ENCODE measurements around the gene XRCC5. TPM values are rescaled to one million over a fixed set of nuclear protein-coding genes. Genes with fewer than 3 reads are reported as not detected.

XRCC5 gene
- total RNA-seq, 1 experiment from 2014 or later = 424 TPM

GRCh38 chr2:216165711-216166110, 56.6 kb downstream of the XRCC5 start:
- Histone ChIP-seq H4K20me1 (ENCODE audit: insufficient read depth) (peaks cover 9% of the 10 kb centered on the region; the same call in 1 of the 2 replicates), H3K27me3 (ENCODE audit: insufficient read depth, low read length) (no peaks in the 10 kb centered on the region), H3K36me3 (ENCODE audit: control insufficient read depth in 1 of 2, insufficient read depth in 2 of 2, low read length in 2 of 2) (peaks cover 52 to 72% of the 10 kb centered on the region in 2 experiments), H2AFZ (ENCODE audit: low read depth, low read length, poor library complexity, severe bottlenecking) (no peak overlapping the region), H3K9me2 (ENCODE audit: insufficient read depth) (no peaks in the 10 kb centered on the region), H3K27ac (ENCODE audit: low read depth, low read length) (no peak overlapping the region), H3K9ac (ENCODE audit: low read length) (no peak overlapping the region), H3K9me3 (ENCODE audit: control insufficient read depth in 1 of 2, insufficient read depth in 1 of 2, low read depth in 1 of 2, low read length in 2 of 2) (no peaks in the 10 kb centered on the region), H3K4me1 (ENCODE audit: control insufficient read depth in 1 of 2, insufficient read depth in 2 of 2, low read length in 2 of 2) (no peaks in the 10 kb centered on the region), H3K79me2 (ENCODE audit: insufficient read depth, low read length) (peaks cover 84% of the 10 kb centered on the region), H3K4me3 (replicated peaks in 1 of 2; ENCODE audit: low read depth in 1 of 2, low read length in 2 of 2) (no peak overlapping the region), H3K4me2 (ENCODE audit: low read length) (no peak overlapping the region)
- ChIA-PET POLR2A (no interaction called here), RAD21 (ENCODE audit: low non-redundant PET in 1 of 2, low total read pairs in 2 of 2, uncharacterized antibody in 2 of 2, unreplicated experiment in 2 of 2) (no interaction called here), CTCF (no interaction called here)
- no peak for DNase-seq (ENCODE audit: low read depth, low spot score)
- TF ChIP-seq SP1 (IDR thresholded peaks at IDR 0.05; ENCODE audit: low read depth) (no peak), SIN3A (IDR thresholded peaks at IDR 0.05; ENCODE audit: low read depth) (no peak), ZBTB33 (IDR thresholded peaks at IDR 0.05; ENCODE audit: extremely low read depth, insufficient replicate concordance, low read length) (no peak), EZH2phosphoT487 (IDR thresholded peaks at IDR 0.05; ENCODE audit: borderline replicate concordance) (no peak), SRF (IDR thresholded peaks at IDR 0.05; ENCODE audit: low read depth) (no peak)
- ATAC-seq = no peak
- no TSS peak for BruUV-seq (replicated peaks)
- intact Hi-C loops (cut with micrococcal nuclease) = no loop called here

DNA sequence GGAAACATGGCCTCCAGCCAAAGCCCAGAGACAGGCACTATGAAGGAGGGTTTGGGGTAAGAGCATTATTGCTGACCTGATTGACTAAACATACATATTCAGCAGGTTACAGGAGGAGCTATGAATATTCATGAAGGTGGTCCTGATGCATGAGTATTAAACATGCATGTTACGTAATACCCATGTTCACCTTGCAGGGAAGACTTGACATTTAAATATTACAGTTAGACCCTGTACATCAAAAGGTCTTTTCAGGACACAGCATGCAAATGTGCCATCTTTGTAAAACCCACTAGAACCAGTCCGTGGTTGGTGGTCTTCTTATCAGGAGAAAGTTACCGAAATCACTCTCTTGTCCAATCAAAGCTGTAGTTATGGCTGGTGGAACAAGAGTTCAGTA, 59.9 kb downstream of the XRCC5 start:
- peaks cover 97% of the 10 kb centered on the region for H3K79me2 ChIP-seq (ENCODE audit: insufficient read depth, low read length)
- H3K4me1 ChIP-seq (ENCODE audit: control insufficient read depth in 1 of 2, insufficient read depth in 2 of 2, low read length in 2 of 2) = no peaks in the 10 kb centered on the region
- peaks cover 21% of the 10 kb centered on the region; the same call in 1 of the 2 replicates for H4K20me1 ChIP-seq (ENCODE audit: insufficient read depth)
- ATAC-seq = no peak
- BruUV-seq (replicated peaks) = no TSS peak
- TF ChIP-seq POLR2AphosphoS5 (IDR thresholded peaks at IDR 0.05; ENCODE audit: low read depth, low read length) (no peak), YY1 (IDR thresholded peaks at IDR 0.05; ENCODE audit: extremely low read depth, insufficient replicate concordance, low read depth, low read length) (no peak), POLR2A (IDR thresholded peaks at IDR 0.05; ENCODE audit: borderline replicate concordance, extremely low read depth, insufficient read depth, insufficient read length) (no peak)
- TF ChIP-seq, protein P1, sequence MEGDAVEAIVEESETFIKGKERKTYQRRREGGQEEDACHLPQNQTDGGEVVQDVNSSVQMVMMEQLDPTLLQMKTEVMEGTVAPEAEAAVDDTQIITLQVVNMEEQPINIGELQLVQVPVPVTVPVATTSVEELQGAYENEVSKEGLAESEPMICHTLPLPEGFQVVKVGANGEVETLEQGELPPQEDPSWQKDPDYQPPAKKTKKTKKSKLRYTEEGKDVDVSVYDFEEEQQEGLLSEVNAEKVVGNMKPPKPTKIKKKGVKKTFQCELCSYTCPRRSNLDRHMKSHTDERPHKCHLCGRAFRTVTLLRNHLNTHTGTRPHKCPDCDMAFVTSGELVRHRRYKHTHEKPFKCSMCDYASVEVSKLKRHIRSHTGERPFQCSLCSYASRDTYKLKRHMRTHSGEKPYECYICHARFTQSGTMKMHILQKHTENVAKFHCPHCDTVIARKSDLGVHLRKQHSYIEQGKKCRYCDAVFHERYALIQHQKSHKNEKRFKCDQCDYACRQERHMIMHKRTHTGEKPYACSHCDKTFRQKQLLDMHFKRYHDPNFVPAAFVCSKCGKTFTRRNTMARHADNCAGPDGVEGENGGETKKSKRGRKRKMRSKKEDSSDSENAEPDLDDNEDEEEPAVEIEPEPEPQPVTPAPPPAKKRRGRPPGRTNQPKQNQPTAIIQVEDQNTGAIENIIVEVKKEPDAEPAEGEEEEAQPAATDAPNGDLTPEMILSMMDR (IDR thresholded peaks at IDR 0.05 in 2 of 3, conservative IDR thresholded peaks at IDR 0.05 in 1 of 3; ENCODE audit: borderline replicate concordance in 1 of 3, insufficient read depth in 1 of 3, low read depth in 2 of 3, low read length in 2 of 3) = no peak
- H3K9ac ChIP-seq (ENCODE audit: low read length) = no peak overlapping the region
- H3K27me3 ChIP-seq (ENCODE audit: insufficient read depth, low read length) = no peaks in the 10 kb centered on the region
- peaks cover 33 to 54% of the 10 kb centered on the region in 2 experiments for H3K36me3 ChIP-seq (ENCODE audit: control insufficient read depth in 1 of 2, insufficient read depth in 2 of 2, low read length in 2 of 2)
- no peak overlapping the region for H3K27ac ChIP-seq (ENCODE audit: low read depth, low read length)
- no peak overlapping the region for H2AFZ ChIP-seq (ENCODE audit: low read depth, low read length, poor library complexity, severe bottlenecking)
- POLR2A ChIA-PET = no interaction called here
- H3K4me3 ChIP-seq (replicated peaks in 1 of 2; ENCODE audit: low read depth in 1 of 2, low read length in 2 of 2) = no peak overlapping the region
- no peak for DNase-seq (ENCODE audit: low read depth, low spot score)
- RAD21 ChIA-PET (ENCODE audit: low non-redundant PET in 1 of 2, low total read pairs in 2 of 2, uncharacterized antibody in 2 of 2, unreplicated experiment in 2 of 2) = no interaction called here
- no peaks in the 10 kb centered on the region for H3K9me2 ChIP-seq (ENCODE audit: insufficient read depth)
- CTCF ChIA-PET = no interaction called here
- intact Hi-C loops (cut with micrococcal nuclease) = no loop called here
- H3K4me2 ChIP-seq (ENCODE audit: low read length) = no peak overlapping the region
- H3K9me3 ChIP-seq (ENCODE audit: control insufficient read depth in 1 of 2, insufficient read depth in 1 of 2, low read depth in 1 of 2, low read length in 2 of 2) = no peaks in the 10 kb centered on the region

All from HCT116 (cell line).